Keratinocyte (primary cell): ENCODE measurements around the gene CASR.

ENCODE experiments used
- EZH2 ChIP-seq: IDR thresholded peaks from one replicate; pipeline ENCODE4 v1.6.1; 2012; ENCODE audit warnings: inconsistent platforms, mild to moderate bottlenecking, low read length, moderate library complexity
- TF ChIP-seq, protein P1 (sequence below), 3 experiments: IDR thresholded peaks in 1 of 3; conservative IDR thresholded peaks in 1 of 3; optimal IDR thresholded peaks in 1 of 3; 2 replicates in 2 of 3; 3 replicates in 1 of 3; pipeline versions ENCODE3 to v1.5.1; 2011; ENCODE audit warnings: low read length in 3 of 3, mild to moderate bottlenecking in 3 of 3, moderate library complexity in 2 of 3, control low read depth in 1 of 3, inconsistent platforms in 1 of 3; ENCODE audit not compliant: insufficient read depth in 2 of 3; ENCODE audit errors: extremely low read depth in 1 of 3

DNA sequence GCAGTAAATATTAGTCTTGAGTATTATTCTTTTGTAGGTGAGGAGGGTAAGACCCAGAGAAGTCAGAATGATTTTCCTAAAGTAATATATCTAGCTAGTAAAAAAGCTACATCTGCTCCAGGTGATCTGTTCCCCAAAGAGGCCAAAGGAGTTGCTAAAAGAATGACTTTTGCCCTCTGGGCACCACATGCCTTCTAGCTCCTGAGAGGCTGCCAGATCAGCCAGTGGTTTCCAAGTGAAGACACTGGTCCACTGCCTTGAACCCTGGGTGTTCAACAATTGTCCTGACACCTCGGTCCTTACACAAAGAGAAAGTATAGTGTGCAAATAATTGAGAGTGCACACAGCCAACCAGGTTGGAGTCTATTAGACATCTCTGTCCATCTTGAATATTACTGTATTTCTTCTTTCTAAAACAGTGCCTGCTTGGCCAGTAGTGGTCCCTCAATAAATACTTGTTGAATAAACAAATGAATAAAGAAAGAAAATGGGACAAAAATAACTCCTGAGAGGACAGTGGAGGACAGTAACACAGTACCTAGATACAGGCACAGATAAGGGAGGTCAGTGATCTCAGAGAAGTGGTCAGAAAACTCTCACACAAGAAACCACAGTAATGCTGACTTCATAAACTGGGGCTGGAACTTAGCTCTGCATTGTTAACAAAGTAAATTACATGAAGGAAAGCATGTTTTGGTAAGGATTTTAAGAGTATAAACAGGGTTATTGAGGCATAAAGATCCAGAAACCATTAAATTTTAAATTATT lies 85.0 kb downstream of the CASR start:
- TF ChIP-seq, protein P1, sequence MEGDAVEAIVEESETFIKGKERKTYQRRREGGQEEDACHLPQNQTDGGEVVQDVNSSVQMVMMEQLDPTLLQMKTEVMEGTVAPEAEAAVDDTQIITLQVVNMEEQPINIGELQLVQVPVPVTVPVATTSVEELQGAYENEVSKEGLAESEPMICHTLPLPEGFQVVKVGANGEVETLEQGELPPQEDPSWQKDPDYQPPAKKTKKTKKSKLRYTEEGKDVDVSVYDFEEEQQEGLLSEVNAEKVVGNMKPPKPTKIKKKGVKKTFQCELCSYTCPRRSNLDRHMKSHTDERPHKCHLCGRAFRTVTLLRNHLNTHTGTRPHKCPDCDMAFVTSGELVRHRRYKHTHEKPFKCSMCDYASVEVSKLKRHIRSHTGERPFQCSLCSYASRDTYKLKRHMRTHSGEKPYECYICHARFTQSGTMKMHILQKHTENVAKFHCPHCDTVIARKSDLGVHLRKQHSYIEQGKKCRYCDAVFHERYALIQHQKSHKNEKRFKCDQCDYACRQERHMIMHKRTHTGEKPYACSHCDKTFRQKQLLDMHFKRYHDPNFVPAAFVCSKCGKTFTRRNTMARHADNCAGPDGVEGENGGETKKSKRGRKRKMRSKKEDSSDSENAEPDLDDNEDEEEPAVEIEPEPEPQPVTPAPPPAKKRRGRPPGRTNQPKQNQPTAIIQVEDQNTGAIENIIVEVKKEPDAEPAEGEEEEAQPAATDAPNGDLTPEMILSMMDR (optimal IDR thresholded peaks at IDR 0.05 in 1 of 3, IDR thresholded peaks at IDR 0.05 in 1 of 3, conservative IDR thresholded peaks at IDR 0.05 in 1 of 3; ENCODE audit: extremely low read depth in 1 of 3, insufficient read depth in 2 of 3, low read length in 3 of 3): no peak
- TF ChIP-seq EZH2: no peak
